Sigmoid colon (tissue), 4 donors: Measurements from ENCODE around the gene TTC39A.

Experiments used
- CTCF ChIP-seq, 4 experiments: fragments of 450-650 bp in 3 of 4; fragments of 200-600 bp in 1 of 4; IDR thresholded peaks; one replicate each; pipeline ENCODE4 v1.5.1; 2016 to 2019; ENCODE audit warnings: antibody characterized with exemption in 4 of 4, mild to moderate bottlenecking in 3 of 4, moderate library complexity in 2 of 4
- EP300 ChIP-seq, 4 donors: sonication (generic); formaldehyde crosslinking; IDR thresholded peaks; one replicate each; pipeline ENCODE4 v1.6.1; 2017; ENCODE audit warnings: antibody characterized with exemption in 4 of 4
- POLR2A ChIP-seq, 2 donors: fragments of 450-650 bp; IDR thresholded peaks; one replicate each; pipeline ENCODE4 v1.6.1; 2016; ENCODE audit warnings: antibody characterized with exemption in 2 of 2, mild to moderate bottlenecking in 2 of 2, moderate library complexity in 2 of 2
- POLR2AphosphoS5 ChIP-seq, 4 donors: sonication (generic); formaldehyde crosslinking; IDR thresholded peaks; one replicate each; pipeline ENCODE4 v1.6.1; 2017; ENCODE audit warnings: antibody characterized with exemption in 4 of 4

- TF ChIP-seq CTCF (IDR thresholded peaks at IDR 0.05) (no peak), POLR2A (IDR thresholded peaks at IDR 0.05) (no peak), EP300 (IDR thresholded peaks at IDR 0.05) (no peak), POLR2AphosphoS5 (IDR thresholded peaks at IDR 0.05) (peak in 1 of 4 donors; percentile 10)
These were observed 14.4 kb upstream of the TTC39A start for GRCh38 chr1:51344602-51345299.
